ENCODE measurements around the gene CFAP77.

- TF ChIP-seq CTCF (IDR thresholded peaks at IDR 0.05) (no peak), EP300 (IDR thresholded peaks at IDR 0.05) (no peak)
Observed at GRCh38 chr9:132497731-132498130, 87.7 kb downstream of the CFAP77 start.

All from sigmoid colon (tissue), 4 donors.